Measurements from ENCODE around the gene IGHMBP2.

GRCh38 chr11:68947151-68947550 lies 43.5 kb downstream of the IGHMBP2 start:
- TF ChIP-seq EP300 (conservative IDR thresholded peaks at IDR 0.05; ENCODE audit: poor library complexity, severe bottlenecking), result no peak
- no peak for TF ChIP-seq EZH2 (IDR thresholded peaks at IDR 0.05; ENCODE audit: borderline replicate concordance, insufficient read depth, low read length, poor library complexity, severe bottlenecking)
- TF ChIP-seq CTCF (IDR thresholded peaks at IDR 0.05; ENCODE audit: poor library complexity, severe bottlenecking), result no peak
- TF ChIP-seq SMC3 (conservative IDR thresholded peaks at IDR 0.05; ENCODE audit: poor library complexity), result no peak

Data from neural cell (in vitro differentiated cells).